Measurements from ENCODE around the gene CCR6.

GRCh38 chr6:167106406-167106805 lies 16.5 kb upstream of the CCR6 start:
- no peak for TF ChIP-seq EP300 (IDR thresholded peaks at IDR 0.05)
- TF ChIP-seq, protein P1, sequence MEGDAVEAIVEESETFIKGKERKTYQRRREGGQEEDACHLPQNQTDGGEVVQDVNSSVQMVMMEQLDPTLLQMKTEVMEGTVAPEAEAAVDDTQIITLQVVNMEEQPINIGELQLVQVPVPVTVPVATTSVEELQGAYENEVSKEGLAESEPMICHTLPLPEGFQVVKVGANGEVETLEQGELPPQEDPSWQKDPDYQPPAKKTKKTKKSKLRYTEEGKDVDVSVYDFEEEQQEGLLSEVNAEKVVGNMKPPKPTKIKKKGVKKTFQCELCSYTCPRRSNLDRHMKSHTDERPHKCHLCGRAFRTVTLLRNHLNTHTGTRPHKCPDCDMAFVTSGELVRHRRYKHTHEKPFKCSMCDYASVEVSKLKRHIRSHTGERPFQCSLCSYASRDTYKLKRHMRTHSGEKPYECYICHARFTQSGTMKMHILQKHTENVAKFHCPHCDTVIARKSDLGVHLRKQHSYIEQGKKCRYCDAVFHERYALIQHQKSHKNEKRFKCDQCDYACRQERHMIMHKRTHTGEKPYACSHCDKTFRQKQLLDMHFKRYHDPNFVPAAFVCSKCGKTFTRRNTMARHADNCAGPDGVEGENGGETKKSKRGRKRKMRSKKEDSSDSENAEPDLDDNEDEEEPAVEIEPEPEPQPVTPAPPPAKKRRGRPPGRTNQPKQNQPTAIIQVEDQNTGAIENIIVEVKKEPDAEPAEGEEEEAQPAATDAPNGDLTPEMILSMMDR (IDR thresholded peaks at IDR 0.05) = no peak

Measured in upper lobe of left lung (tissue), 4 donors.